ENCODE measurements around the gene BLACAT1. TPM values are rescaled to one million over a fixed set of nuclear protein-coding genes. Genes with fewer than 3 reads are reported as not detected.
"Not testable (repeated sequence)": the region's sequence is repeated elsewhere in the genome, so short reads cannot be mapped to it uniquely, and the experiment has no call there.

BLACAT1 gene
- total RNA-seq, 1 donor from 2014 or later = 0.08 TPM

DNA sequence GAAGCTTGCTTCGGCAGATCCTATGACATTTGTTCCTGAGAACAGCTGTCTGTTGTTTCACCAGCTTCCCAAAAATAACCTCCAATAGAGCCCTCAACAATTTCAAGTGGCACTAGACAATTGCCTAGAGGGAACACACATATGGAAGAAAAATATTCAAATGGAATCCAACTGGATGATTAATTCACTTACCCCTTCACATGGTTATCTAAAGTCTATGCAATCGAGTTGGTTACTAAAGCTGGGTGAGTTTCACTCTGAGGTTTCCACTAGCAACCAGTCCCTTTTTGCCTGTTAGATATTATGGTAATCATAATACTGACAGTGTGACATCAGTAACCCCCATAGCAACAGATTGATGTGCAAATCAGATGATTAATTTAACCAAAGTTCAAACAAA lies 34.0 kb downstream of the BLACAT1 start, which contains the start of gene LEMD1:
LEMD1 (minus strand) TSS at position 259 of the 400 bp plus-strand sequence. CDS start 1,520 bp downstream, outside the sequence.
- ATAC-seq (no peak), DNase-seq (ENCODE audit: low spot score) (no peak)

DNA sequence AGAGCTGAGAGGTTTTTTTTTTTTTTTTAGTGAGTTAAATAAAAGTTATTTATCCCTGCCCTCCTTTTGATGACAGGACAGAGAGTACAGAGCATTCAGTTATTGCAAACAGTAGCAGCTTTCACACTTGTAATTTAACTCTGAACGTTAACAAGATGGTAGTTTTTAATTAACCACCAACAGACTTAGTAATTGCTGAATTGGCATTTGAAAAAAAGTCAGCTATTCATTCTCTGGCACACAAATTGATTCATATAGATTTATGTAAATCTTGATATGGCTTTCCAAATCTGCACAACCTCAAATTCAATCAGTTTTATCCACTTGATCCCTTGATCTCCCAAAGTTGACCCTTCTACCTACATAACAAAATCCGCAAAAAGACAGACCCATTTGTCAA lies 34.9 kb downstream of the BLACAT1 start:
- ATAC-seq = no peak

DNA sequence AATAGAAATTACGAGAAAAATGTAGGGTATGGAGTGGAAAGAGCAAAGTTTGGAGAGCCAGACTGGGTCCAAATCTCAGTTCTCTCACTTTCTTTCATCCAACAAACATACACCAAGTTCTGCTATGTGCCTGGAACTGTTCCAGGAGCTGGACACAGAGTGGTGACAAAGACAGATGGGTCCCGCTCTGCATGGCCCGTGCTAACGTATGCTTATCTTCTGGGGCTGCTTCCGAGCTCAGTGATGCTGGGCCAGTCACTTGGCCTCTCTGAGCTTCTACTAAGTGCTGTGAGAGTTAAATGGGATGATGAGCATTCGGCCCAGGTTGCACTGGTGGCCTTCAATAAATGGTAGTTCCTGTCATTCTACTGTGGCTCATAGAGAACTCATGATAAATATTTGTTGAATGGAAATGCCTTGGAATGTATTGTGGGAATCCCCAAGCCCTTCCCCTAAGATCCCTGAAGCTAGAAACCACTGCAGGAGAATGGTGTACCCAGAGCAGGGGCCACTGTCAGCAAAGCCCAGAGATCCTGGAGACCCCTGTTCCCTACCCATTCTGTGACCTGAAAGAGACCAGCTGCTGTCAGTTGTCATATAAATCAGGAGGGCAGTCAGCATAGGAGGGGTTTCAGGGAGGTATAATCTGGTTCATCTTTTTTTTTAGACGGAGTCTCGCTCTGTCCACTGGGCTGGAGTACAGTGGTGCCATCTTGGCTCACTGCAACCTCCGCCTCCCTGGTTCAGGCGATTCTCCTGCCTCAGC lies 37.8 kb downstream of the BLACAT1 start:
- DNase-seq (ENCODE audit: low spot score) = no peak
- ATAC-seq = no peak

More for the DNA sequence above, 34.9 kb downstream of the BLACAT1 start:
- DNase-seq (ENCODE audit: low spot score) = no peak

DNA sequence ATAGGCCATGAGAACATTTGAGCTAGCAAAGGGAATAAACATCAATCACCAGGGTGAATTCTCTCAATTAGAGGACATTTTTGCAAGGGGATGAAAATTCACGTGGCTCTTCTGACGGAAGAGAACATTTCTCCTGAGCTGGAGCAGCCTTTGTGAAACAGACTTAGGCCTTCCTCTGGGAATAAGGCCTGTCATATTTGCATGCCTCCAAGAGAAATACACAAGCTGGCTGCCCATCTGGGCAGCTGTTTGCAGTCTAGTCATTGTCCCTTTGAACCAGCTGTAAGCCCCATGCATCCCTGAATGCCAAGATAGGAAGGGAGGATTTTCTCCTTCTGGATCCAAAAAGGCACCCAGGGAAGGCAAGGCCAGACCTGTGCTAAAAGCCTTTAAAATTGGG lies 39.5 kb downstream of the BLACAT1 start:
- ATAC-seq (no peak), DNase-seq (ENCODE audit: low spot score) (no peak)

DNA sequence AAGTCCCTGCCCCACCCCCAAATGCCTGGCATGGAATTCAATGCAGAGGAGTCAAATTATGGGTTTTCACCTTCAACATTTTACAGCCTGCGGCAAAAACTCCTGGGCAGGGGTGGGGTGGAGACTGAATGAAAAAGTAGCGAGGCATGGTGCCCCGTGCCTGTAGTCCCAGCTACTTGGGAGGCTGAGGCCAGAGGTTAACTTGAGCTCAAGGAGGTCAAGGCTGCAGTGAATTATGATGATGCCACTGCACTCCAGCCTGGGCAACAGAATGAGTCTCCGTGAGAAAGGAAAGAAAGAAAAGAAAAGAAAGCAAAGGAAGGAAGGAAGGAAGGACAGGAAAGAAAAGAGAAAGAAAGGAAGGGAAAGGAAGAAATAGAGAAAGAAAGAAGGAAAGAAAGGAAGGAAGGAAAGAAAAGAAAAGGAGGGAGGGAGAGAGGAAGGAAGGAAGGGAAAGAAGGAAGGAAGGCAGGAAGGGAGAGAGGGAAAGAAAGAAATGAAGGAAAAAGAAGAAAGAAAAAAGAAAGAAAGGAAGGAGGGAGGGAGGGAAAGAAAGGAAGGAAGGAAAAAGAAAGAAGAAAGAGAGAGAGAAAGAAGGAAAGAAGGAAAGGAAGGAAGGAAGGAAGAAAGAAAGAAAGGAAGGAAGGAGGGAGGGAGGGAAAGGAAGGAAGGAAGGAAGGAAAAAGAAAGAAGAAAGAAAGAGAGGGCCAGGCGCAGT lies 45.1 kb downstream of the BLACAT1 start:
- no peak for DNase-seq (ENCODE audit: low spot score)
- ATAC-seq = no peak

DNA sequence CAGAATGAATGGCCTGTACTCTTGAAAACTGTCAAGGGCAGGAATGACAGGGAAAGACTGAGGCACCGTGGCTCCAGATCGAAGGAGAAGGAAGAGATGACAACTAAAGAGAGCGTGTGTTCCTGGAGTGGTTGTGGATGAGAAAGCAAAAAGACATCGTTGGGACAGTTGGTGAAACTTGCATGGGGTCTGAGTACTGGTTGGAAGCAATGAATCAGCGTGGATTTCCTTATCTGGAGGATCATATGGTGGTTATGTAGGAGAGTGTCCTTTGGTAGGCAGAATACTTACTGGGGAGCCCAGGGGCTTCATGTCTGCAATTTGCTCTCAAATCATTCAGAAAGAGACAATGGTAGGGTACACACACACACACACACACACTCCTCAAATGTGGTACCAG lies 47.9 kb downstream of the BLACAT1 start:
- DNase-seq (ENCODE audit: low spot score) (no peak), ATAC-seq (no peak)

DNA sequence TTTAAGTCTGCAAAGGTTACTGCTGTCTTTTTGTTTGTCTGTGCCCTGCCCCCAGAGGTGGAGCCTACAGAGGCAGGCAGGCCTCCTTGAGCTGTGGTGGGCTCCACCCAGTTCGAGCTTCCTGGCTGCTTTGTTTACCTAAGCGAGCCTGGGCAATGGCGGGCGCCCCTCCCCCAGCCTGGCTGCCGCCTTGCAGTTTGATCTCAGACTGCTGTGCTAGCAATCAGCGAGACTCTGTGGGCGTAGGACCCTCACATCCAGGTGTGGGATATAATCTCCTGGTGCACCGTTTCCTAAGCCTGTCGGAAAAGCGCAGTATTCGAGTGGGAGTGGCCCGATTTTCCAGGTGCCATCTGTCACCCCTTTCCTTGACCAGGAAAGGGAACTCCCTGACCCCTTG lies 49.6 kb downstream of the BLACAT1 start:
- DNase-seq (ENCODE audit: low spot score) = not testable (repeated sequence)

More for the DNA sequence above, 49.6 kb downstream of the BLACAT1 start:
- not testable (repeated sequence) for ATAC-seq

Other genes with a start within 250 kb of the BLACAT1 start
- gene DSTYK, start 244.3 kb downstream of the BLACAT1 start, total RNA-seq = 2.5 TPM
- gene TMCC2, start 228.1 kb downstream of the BLACAT1 start, total RNA-seq = 0.33 TPM
- gene NUAK2, start 134.3 kb downstream of the BLACAT1 start, total RNA-seq = 1.7 TPM
- gene KLHDC8A, start 99.1 kb downstream of the BLACAT1 start, total RNA-seq = not detected
- not detected for gene LEMD1, start 34.0 kb downstream of the BLACAT1 start, total RNA-seq
- 8.8 TPM for gene CDK18, start 48.6 kb upstream of the BLACAT1 start, total RNA-seq
- gene ELK4, start 176.0 kb upstream of the BLACAT1 start, total RNA-seq = 29.9 TPM
- 21.2 TPM for gene SLC45A3, start 224.5 kb upstream of the BLACAT1 start, total RNA-seq

All from left lobe of liver (tissue), 2 donors.